T-helper 2 cell treated with Interferon-gamma antibody and Interleukin-4, amounts not matched to agents 5 μg/mL and 100 μg/mL, for 36 hours (primary cell): ENCODE results near the gene CCDC106.
A peak's percentile ranks its signal among the peaks of the same experiment; 100 is the strongest.

Source experiments
- DNase-seq: peaks from one replicate; pipeline ENCODE4 v3.0.0; 2021; ENCODE audit warnings: low spot score
- H3K27ac Mint-ChIP-seq: one replicate; pipeline ENCODE4 v1.8.0; 2021; ENCODE audit warnings: mild to moderate bottlenecking, mixed read lengths
- H3K27me3 Mint-ChIP-seq: one replicate; pipeline ENCODE4 v1.8.0; 2021; ENCODE audit warnings: low read depth, mixed read lengths
- H3K36me3 Mint-ChIP-seq: one replicate; pipeline ENCODE4 v1.8.0; 2021; ENCODE audit warnings: low read depth, mixed read lengths
- H3K4me1 Mint-ChIP-seq: one replicate; pipeline ENCODE4 v1.8.0; 2021; ENCODE audit warnings: low read depth, mixed read lengths
- H3K4me3 Mint-ChIP-seq: one replicate; pipeline ENCODE4 v1.8.0; 2022; ENCODE audit warnings: mild to moderate bottlenecking, moderate library complexity, mixed read lengths
- H3K9me3 Mint-ChIP-seq: one replicate; pipeline ENCODE4 v1.8.0; 2021; ENCODE audit warnings: mixed read lengths

CCDC106 gene

DNA sequence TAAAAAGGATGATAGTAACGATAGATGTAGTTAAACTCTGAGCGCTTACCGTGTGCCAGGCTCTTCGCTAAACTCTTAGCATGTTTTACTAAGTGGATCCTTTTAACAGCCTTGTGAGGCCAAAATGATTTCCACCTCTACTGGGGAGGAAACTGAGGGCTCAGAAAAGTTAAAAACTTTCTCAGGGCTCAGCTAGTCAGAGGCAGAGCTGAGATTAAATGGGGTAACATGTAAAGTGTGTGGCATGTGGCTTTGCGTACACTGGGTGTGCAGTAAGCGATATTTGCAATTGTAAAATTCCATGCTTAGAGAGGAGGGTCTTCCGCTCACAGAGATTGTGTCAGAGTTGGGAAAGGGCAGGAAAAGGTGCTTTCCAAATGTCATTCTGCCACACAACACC lies 8.5 kb downstream of the CCDC106 start:
- H3K4me1 Mint-ChIP-seq: peaks cover 25% of the 10 kb centered on the region
- peaks cover 36% of the 10 kb centered on the region for H3K36me3 Mint-ChIP-seq
- peak overlapping the region; percentile 96 for H3K27ac Mint-ChIP-seq
- DNase-seq: no peak
- peak overlapping the region; percentile 91 for H3K4me3 Mint-ChIP-seq
- no peaks in the 10 kb centered on the region for H3K9me3 Mint-ChIP-seq
- H3K27me3 Mint-ChIP-seq: no peaks in the 10 kb centered on the region

DNA sequence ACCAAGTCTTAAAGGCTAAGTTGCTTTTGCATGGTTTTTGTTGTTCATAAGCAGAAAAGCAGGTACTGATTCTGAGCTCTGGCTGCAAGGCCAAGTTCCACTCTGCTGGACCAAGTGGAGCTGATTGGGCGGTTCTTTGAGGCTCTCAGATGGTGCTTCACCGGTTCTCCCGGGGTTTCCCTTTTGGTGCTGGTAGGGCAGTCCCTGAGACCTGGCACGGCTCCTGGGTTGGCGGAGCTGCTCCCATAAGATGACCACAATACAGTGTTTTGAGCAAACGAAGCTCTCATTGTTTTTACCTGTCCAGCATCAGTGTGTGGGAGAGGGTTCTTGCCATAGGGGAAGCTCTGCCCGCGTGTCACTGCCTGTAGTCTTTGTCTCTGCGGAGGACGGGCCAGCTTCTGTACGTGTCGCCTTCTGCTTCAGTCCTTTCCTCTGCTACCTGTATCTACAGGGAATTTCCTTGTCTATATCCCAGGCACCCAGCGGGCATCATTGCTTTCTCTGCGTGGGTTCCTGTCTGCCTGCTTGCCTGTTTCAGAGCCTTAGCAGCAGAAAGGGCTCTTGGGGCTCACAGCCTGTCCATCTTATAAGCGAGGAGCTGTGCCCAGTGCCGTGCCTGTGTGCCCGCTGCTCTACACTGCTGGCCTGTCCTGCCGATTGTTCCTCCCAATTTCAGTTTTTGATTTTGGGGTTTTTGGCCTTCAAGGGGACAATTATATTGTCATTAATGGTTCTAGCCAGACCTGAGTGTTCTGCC lies 9.2 kb downstream of the CCDC106 start:
- H3K4me3 Mint-ChIP-seq: peak overlapping the region; percentile 91
- no peaks in the 10 kb centered on the region for H3K9me3 Mint-ChIP-seq
- H3K27ac Mint-ChIP-seq: peak overlapping the region; percentile 63
- no peaks in the 10 kb centered on the region for H3K27me3 Mint-ChIP-seq
- no peak for DNase-seq
- peaks cover 24% of the 10 kb centered on the region for H3K4me1 Mint-ChIP-seq
- peaks cover 42% of the 10 kb centered on the region for H3K36me3 Mint-ChIP-seq

DNA sequence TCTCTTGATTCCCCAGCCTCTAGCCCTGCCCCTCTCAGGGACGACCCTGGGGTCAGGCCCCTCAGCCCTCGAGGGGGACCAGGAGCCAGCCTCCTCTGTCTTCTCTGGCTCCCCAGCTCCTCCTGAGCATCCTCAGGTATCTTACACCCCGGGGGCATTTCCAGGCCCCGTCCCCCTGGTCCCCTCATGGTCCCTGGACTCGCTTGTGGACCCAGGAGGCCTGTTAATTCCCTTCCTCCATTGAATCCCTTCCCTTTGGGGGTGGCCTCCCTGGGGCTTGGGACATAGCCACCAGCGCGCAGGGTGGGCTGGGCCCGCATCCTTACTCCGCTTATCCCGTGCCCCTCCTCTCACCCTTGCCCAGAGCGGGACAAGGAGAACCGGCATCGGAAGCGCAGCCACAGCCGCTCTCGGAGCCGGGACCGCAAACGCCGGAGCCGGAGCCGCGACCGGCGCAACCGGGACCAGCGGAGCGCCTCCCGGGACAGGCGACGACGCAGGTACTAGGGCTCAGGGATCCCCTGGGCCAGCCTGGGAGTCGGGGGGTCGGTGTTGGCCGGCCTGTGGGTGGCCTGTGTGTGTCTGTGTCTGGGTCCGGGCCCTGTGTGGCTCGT lies 10.9 kb downstream of the CCDC106 start:
- Mint-ChIP-seq H3K27ac (no peak overlapping the region), H3K27me3 (no peaks in the 10 kb centered on the region), H3K9me3 (no peaks in the 10 kb centered on the region), H3K4me3 (no peak overlapping the region), H3K36me3 (peaks cover 58% of the 10 kb centered on the region), H3K4me1 (peaks cover 24% of the 10 kb centered on the region)
- DNase-seq: no peak

DNA sequence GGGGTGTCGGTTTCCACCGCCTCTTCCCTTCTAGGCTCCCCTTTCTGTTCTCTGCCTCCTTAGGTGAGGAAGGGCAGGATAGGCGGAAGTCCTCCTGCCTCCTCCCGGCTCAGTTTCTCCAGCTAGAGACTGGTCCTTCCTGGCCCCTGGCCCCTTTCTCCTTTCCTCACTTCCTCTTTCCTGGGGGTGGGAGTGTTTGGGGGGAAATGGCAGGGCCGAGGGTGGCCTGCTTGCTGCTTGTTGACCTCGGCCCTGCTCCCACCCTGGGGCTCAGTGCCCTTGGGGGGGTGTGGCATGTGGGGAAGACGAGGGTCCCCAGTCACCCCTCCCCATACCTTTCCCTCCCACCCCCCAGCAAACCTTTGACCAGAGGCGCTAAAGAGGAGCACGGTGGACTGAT lies 11.8 kb downstream of the CCDC106 start:
- Mint-ChIP-seq H3K4me1 (peaks cover 24% of the 10 kb centered on the region), H3K27me3 (no peaks in the 10 kb centered on the region), H3K36me3 (peaks cover 64% of the 10 kb centered on the region), H3K4me3 (no peak overlapping the region), H3K9me3 (no peaks in the 10 kb centered on the region), H3K27ac (no peak overlapping the region)
- no peak for DNase-seq

DNA sequence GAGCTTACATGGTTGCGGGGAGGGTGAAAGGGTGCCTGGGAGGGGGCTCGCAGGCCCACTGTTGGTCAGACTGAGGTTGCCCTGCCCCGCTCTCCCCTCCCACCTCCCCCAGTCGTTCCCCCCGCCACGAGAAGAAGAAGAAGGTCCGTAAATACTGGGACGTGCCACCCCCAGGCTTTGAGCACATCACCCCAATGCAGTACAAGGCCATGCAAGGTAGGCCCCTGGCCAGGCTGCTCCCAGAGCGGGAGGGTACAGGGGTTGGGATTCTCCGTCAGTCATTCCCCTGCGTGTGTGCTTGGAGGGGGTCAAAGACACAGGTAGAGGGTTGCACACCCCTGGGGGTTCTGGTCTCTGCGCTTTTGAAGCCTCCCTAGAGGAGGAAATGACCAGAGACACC lies 12.4 kb downstream of the CCDC106 start:
- Mint-ChIP-seq H3K9me3 (no peaks in the 10 kb centered on the region), H3K36me3 (peaks cover 65% of the 10 kb centered on the region), H3K27me3 (no peaks in the 10 kb centered on the region), H3K4me1 (peaks cover 24% of the 10 kb centered on the region), H3K4me3 (no peak overlapping the region), H3K27ac (no peak overlapping the region)
- DNase-seq: no peak

DNA sequence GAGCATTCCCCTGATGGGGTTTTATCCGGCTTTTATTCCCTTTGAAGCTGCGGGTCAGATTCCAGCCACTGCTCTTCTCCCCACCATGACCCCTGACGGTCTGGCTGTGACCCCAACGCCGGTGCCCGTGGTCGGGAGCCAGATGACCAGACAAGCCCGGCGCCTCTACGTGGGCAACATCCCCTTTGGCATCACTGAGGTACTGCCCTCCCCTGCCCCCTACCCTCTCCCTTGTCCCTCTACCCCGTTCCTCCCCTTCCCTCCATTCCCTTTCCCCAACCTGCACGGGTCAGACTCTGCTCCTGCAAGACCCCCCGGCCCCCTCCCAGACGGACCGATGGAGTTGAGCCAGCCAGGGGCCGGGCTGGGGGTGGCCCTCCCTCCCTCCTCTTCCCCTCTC lies 13.0 kb downstream of the CCDC106 start:
- H3K9me3 Mint-ChIP-seq: no peaks in the 10 kb centered on the region
- peaks cover 20% of the 10 kb centered on the region for H3K4me1 Mint-ChIP-seq
- DNase-seq: no peak
- no peaks in the 10 kb centered on the region for H3K27me3 Mint-ChIP-seq
- H3K36me3 Mint-ChIP-seq: peaks cover 61% of the 10 kb centered on the region
- H3K27ac Mint-ChIP-seq: no peak overlapping the region
- no peak overlapping the region for H3K4me3 Mint-ChIP-seq

DNA sequence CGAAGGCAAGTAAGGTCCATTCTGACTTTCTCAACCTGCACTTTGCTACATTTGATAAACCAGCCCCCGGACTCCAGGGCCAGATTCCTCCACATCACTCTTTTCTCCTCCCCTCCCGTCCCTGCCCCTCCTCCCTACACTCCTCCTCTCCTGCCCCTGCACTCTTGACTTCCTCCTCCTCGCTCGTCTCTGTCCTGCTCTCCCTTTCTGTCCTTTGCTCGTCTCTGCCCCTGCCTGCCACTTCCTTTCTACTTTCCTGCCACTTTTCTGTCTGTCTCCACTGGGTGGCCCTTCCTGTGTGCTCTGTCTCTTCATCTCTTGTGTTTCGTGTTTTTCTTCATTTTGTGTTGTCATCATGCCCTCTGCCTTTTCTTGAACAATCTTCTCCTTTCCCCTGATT lies 13.8 kb downstream of the CCDC106 start:
- Mint-ChIP-seq H3K27ac (no peak overlapping the region), H3K36me3 (peaks cover 61% of the 10 kb centered on the region), H3K27me3 (no peaks in the 10 kb centered on the region), H3K4me3 (no peak overlapping the region), H3K9me3 (no peaks in the 10 kb centered on the region), H3K4me1 (peaks cover 14% of the 10 kb centered on the region)
- no peak for DNase-seq

DNA sequence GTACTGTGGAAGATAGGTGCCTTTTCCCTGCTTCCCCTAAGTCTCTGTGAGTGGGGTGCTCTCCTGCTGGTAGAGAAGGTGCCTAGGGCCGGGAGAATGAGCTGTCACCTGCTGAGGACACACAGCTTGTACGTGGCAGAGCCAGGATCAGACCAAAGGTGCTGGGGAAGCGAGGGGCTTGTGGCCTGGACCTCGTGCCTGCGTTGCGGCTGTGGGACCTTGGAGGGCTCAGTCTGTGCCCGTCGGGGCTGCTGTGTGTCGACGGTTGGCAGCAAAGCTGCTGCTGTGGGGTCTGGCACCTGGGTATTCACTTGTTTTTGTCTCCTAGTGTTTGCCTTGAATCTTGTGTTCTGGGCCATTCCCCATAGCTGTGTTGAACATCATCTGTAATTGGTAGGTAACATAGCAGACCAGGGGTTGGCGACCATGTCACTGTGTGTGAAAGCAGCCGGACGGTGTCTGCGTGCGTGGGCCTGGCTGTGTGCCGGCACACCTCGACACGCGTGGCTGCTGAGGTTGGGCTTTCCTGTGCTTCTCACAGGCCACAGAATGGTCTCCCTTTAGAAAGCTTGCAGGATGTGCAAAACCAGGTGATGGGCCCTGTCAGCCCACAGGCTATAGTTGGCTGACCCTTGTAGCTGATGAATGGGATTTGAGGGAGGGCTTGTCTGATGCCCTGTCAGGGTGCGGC lies 16.0 kb downstream of the CCDC106 start:
- H3K36me3 Mint-ChIP-seq: peaks cover 68% of the 10 kb centered on the region
- H3K4me3 Mint-ChIP-seq: no peak overlapping the region
- no peaks in the 10 kb centered on the region for H3K9me3 Mint-ChIP-seq
- no peak for DNase-seq
- H3K27me3 Mint-ChIP-seq: no peaks in the 10 kb centered on the region
- H3K4me1 Mint-ChIP-seq: peaks cover 3% of the 10 kb centered on the region
- H3K27ac Mint-ChIP-seq: no peak overlapping the region

DNA sequence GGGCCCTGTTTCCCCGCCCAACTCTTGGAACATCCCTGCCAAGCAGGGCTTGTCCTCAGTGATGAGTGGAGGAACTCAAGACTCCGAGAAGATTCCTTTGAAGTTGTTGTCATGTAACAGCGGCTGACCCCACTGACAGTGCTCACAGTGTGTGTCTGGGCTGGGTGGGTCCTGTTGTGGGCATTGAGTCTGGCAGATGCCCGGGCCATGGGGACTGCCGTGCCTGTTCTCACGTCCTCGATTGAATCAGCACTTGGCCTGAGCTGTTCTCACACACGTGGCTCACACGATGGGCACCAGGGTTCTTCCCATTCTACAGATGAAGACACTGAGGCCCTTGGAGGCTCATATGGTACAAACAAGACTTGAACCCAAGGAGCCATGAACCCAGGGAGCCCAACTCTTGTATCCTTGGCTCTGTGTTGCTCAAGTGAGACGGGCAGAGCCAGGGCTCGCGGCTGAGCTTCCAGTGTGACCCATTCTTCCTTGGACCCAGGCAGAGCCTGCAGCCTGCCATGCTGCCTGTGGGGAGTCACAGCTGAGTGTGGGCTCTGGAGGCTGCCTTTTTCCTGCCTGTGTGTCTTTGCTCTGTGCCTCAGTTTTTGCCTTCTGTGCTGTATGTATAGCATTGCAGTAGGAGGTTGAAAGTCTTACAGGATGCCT lies 18.5 kb downstream of the CCDC106 start:
- no peak overlapping the region for H3K27ac Mint-ChIP-seq
- no peaks in the 10 kb centered on the region for H3K9me3 Mint-ChIP-seq
- H3K4me1 Mint-ChIP-seq: no peaks in the 10 kb centered on the region
- H3K4me3 Mint-ChIP-seq: no peak overlapping the region
- peaks cover 71% of the 10 kb centered on the region for H3K36me3 Mint-ChIP-seq
- no peaks in the 10 kb centered on the region for H3K27me3 Mint-ChIP-seq
- DNase-seq: no peak

DNA sequence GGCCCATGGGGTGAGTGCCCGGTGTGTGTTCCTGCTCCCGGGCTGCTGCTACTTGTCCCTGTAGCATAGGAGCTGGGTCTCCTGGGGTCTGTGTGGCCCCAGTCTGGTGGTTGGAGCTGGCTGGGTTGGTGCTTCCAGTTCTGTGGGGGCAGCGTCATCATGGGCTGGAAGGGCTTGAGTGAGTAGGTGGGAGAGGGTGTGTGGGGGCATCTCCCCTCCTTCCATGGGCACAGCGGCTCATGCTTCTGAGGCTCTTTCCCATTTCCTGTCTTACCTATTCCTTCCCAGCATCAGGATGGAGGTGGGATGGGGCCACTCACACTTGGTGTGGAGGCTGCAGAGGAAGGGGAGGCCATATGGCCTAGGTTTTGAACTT lies 19.0 kb downstream of the CCDC106 start:
- Mint-ChIP-seq H3K9me3 (no peaks in the 10 kb centered on the region), H3K4me1 (no peaks in the 10 kb centered on the region), H3K27ac (no peak overlapping the region), H3K27me3 (no peaks in the 10 kb centered on the region), H3K36me3 (peaks cover 68% of the 10 kb centered on the region), H3K4me3 (no peak overlapping the region)
- no peak for DNase-seq

DNA sequence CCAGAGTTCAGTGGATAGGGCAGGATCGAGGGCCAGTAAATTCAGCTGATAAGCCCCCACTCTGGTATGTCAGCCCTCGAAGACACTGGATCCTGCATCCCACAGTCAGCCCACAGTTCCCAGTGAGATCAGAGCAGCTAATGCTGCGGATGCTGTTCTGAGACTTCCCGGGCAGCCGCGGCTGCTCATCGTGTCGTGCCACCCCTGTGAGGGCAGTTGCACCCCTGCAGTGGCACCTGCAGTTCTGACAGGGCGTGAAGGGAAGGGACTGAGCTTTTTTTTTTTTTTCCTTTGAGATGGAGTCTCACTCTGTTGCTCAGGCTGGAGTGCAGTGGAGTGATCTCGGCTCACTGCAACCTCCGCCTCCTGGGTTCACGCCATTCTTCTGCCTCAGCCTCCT lies 19.5 kb downstream of the CCDC106 start:
- no peak overlapping the region for H3K4me3 Mint-ChIP-seq
- no peaks in the 10 kb centered on the region for H3K27me3 Mint-ChIP-seq
- no peaks in the 10 kb centered on the region for H3K4me1 Mint-ChIP-seq
- H3K27ac Mint-ChIP-seq: no peak overlapping the region
- H3K36me3 Mint-ChIP-seq: peaks cover 69% of the 10 kb centered on the region
- no peak for DNase-seq
- H3K9me3 Mint-ChIP-seq: no peaks in the 10 kb centered on the region

DNA sequence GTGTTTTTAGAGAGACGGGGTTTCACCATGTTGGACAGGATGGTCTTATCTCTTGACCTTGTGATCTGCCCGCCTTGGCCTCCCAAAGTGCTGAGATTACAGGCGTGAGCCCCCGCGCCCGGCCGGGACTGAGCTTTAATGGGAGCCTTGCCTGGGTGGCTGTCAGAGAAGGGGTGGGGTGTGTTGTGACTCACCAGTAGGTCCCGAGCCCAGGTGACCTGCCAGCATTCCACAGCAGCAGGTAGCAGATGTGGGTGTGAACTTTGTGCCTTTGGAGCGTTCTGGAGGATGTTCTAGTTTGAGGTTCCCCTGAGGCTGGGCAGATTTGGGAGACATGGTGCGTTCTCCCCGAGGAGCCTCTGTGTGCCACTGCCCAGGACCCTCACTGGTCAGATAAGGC lies 19.9 kb downstream of the CCDC106 start:
- no peaks in the 10 kb centered on the region for H3K4me1 Mint-ChIP-seq
- peaks cover 65% of the 10 kb centered on the region for H3K36me3 Mint-ChIP-seq
- DNase-seq: no peak
- no peak overlapping the region for H3K4me3 Mint-ChIP-seq
- H3K27me3 Mint-ChIP-seq: no peaks in the 10 kb centered on the region
- H3K27ac Mint-ChIP-seq: no peak overlapping the region
- no peaks in the 10 kb centered on the region for H3K9me3 Mint-ChIP-seq

DNA sequence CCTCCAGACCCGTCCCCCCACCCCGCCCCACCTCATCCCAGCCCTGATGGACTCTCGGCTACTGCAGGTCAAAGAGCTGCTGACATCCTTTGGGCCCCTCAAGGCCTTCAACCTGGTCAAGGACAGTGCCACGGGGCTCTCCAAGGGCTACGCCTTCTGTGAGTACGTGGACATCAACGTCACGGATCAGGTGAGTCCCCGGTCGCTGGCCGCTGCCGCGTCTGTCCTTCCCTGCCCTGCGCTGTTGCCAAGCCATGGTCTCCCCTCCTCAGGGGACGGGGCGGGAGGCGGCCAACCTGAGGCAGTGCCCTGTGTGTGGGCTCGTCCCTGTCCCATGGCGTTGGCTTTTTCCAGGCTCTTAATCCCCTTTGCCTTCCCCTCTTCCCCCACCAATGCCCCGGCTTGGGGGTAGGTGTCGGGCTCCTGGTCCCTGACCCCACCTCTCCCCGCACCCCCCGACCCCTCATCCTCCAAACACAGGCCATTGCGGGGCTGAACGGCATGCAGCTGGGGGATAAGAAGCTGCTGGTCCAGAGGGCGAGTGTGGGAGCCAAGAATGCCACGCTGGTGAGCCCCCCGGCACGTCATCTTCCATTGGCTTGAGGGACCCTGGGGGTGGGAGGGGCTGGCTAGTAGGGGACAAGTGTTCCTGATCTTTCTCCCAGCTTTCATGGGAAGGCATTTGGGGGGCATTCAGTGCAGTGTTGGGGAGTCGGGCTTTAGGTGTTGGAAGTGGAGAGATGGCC lies 20.8 kb downstream of the CCDC106 start:
- H3K4me3 Mint-ChIP-seq: no peak overlapping the region

More for the DNA sequence above, 20.8 kb downstream of the CCDC106 start:
- H3K27me3 Mint-ChIP-seq: no peaks in the 10 kb centered on the region
- peaks cover 65% of the 10 kb centered on the region for H3K36me3 Mint-ChIP-seq
- H3K4me1 Mint-ChIP-seq: peaks cover 5% of the 10 kb centered on the region
- DNase-seq: no peak
- H3K27ac Mint-ChIP-seq: no peak overlapping the region
- no peaks in the 10 kb centered on the region for H3K9me3 Mint-ChIP-seq
